SK-N-MC (cell line): ENCODE data around the gene GRXCR2.

Source experiments
- DNase-seq: peaks from one replicate; pipeline ENCODE4 v3.0.0-alpha.2; 2011; ENCODE audit warnings: low read depth, low spot score
- H3K27ac ChIP-seq: fragments of 200-600 bp; sonication (generic); 2 replicates; pipeline ENCODE4 v1.5.1; 2016; ENCODE audit warnings: mixed run types
- H3K36me3 ChIP-seq: fragments of 200-600 bp; sonication (generic); 2 replicates; pipeline ENCODE4 v1.6.1; 2017; ENCODE audit warnings: antibody characterized with exemption, low read length, mixed read lengths; ENCODE audit not compliant: insufficient read depth
- H3K4me3 ChIP-seq: fragments of 200-600 bp; sonication (generic); 2 replicates; pipeline ENCODE4 v1.5.1; 2016
- H3K9ac ChIP-seq: fragments of 200-600 bp; sonication (generic); 2 replicates; pipeline ENCODE4 v1.8.0; 2017; ENCODE audit warnings: mixed run types, mixed read lengths; ENCODE audit not compliant: insufficient read length
- H3K9me3 ChIP-seq: fragments of 200-600 bp; sonication (generic); 2 replicates; pipeline ENCODE4 v1.6.1; 2017; ENCODE audit warnings: low read depth, mild to moderate bottlenecking, antibody characterized with exemption, low read length, moderate library complexity, mixed read lengths
- EZH2 ChIP-seq: fragments of 200-600 bp; sonication (generic); IDR thresholded peaks from one replicate; pipeline ENCODE4 v1.6.1; 2017; ENCODE audit warnings: antibody characterized with exemption
- FOXP2 ChIP-seq: optimal IDR thresholded peaks from 2 replicates; pipeline ENCODE3; 2011; ENCODE audit warnings: mild to moderate bottlenecking, moderate library complexity; ENCODE audit not compliant: insufficient read depth; ENCODE audit errors: extremely low read length, control extremely low read depth
- POLR2AphosphoS5 ChIP-seq: IDR thresholded peaks from 2 replicates; pipeline ENCODE4 v1.6.1; 2012; ENCODE audit warnings: mild to moderate bottlenecking, low read depth, low read length, borderline replicate concordance

The GRXCR2 gene

DNA sequence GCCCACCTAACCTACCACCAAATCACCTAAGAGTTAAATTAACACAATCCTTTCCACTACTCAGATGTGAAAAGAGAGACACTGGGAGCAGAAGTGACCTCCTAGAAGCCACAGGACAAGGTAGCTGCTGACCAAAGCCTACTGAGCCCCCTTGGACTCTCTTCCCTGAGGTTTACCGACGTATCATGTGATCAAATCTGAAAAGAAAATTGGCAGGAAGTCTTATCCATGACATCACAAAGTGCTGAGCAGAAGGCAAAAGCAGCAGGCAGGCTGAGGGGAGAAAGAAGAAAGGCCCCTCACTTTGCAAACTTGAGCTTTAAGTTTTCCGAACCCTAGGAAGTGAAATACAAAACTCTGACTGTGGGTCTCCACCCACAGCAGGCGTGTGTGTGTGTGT is 48.8 kb downstream of the GRXCR2 start:
- no peak overlapping the region for H3K4me3 ChIP-seq
- no peaks in the 10 kb centered on the region for H3K9me3 ChIP-seq
- H3K27ac ChIP-seq: no peak overlapping the region
- TF ChIP-seq FOXP2: no peak
- no peak for TF ChIP-seq EZH2
- TF ChIP-seq POLR2AphosphoS5: no peak
- no peak overlapping the region for H3K9ac ChIP-seq
- no peaks in the 10 kb centered on the region for H3K36me3 ChIP-seq
- no peak for DNase-seq

DNA sequence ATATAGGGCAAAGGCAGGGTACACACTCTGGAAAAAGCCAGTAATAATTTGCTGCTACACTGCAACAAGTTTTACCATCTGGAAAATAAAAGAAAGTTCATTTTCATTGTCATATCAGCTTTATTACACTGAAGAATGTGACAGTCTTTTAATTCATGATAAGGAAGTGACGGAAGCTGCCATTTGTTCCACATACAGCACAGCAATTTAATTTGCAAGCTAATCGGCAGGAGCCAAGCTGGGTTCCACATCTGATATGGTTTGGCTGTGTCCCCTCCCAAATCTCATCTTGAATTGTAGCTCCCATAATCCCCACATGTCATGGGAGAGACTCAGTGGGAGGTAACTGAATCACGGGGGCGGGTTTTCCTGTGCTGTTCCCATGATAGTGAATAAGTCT is 54.2 kb downstream of the GRXCR2 start:
- H3K4me3 ChIP-seq: no peak overlapping the region
- TF ChIP-seq EZH2 (no peak), FOXP2 (no peak), POLR2AphosphoS5 (no peak)
- H3K9me3 ChIP-seq: no peaks in the 10 kb centered on the region
- H3K9ac ChIP-seq: no peak overlapping the region
- H3K27ac ChIP-seq: no peak overlapping the region
- no peaks in the 10 kb centered on the region for H3K36me3 ChIP-seq
- DNase-seq: no peak

DNA sequence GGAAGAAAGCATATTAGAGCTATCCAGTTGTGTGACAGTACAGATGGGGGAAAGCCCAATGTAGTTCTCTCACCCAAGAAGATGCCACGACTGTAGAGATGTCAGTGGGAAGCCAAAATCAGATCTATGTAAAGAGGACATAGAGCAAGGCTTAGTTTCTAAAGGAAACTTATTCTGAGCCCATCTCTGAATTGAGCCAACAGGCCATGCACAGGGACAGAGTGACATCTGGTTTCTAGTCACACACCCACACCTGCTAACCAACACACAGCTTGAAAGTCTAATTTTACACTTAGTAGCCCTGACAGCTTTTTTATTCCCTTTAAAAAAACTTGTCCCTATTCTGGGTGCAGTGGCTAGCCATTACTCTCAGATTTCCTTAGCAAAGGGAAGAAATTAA is 59.9 kb downstream of the GRXCR2 start:
- H3K4me3 ChIP-seq: no peak overlapping the region
- TF ChIP-seq POLR2AphosphoS5 (no peak), EZH2 (no peak), FOXP2 (no peak)
- H3K36me3 ChIP-seq: no peaks in the 10 kb centered on the region
- H3K9ac ChIP-seq: no peak overlapping the region
- no peak for DNase-seq
- no peaks in the 10 kb centered on the region for H3K9me3 ChIP-seq
- no peak overlapping the region for H3K27ac ChIP-seq

DNA sequence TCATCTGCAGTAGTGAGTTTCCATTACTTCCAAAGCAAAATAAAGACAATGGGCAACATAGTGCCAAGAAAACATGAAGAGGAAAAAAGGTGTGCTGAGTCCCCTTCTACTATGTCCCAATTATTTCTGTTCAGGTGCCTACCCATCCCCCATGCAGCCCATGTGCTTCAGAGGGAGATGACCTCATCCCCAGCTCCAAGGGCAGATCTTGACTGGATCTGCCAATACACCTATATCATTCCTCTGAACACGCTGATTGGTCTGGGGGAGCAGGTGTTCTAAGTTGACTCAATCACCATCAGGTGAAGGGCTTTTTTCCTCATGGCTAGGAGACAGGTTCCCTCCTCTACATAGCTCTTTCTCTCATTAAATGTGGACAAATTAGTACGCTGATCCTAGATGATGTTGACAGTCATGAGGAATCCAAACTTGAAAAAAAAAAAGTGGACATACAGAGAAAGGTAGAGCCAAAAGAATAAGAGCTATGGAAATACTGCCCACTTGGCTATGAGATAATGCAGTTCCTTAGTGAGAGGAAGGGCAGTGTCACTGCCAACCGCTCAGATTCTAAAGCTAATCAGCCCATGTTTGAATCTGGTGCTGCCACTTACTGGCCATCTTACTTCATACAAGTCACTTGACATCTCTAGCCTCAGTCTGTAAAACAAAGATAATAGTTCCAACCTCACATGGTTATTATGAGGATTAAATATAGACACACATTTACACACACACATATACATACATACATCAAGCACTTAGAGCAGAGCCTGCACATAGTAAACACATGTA is 60.8 kb downstream of the GRXCR2 start:
- H3K4me3 ChIP-seq: no peak overlapping the region
- H3K9ac ChIP-seq: no peak overlapping the region
- no peaks in the 10 kb centered on the region for H3K36me3 ChIP-seq
- no peak overlapping the region for H3K27ac ChIP-seq
- no peaks in the 10 kb centered on the region for H3K9me3 ChIP-seq
- no peak for TF ChIP-seq POLR2AphosphoS5
- no peak for DNase-seq
